Thyroid gland (tissue), 4 donors: ENCODE results near the gene MYO1D. TPM values are rescaled to one million over a fixed set of nuclear protein-coding genes. Genes with fewer than 3 reads are reported as not detected.
"Not testable (repeated sequence)": the region's sequence is repeated elsewhere in the genome, so short reads cannot be mapped to it uniquely, and the experiment has no call there.

Experiments used
- DNase-seq, 2 donors: peaks; one replicate each; pipeline ENCODE4 v3.0.0-alpha.2; 2019
- H3K27ac ChIP-seq, 3 donors: fragments of 200-600 bp; sonication (generic); 1 replicate in 2 of 3; 2 replicates in 1 of 3; pipeline ENCODE4 v1.5.1; 2016 to 2019; ENCODE audit warnings: mild to moderate bottlenecking in 1 of 3, moderate library complexity in 1 of 3
- H3K27me3 ChIP-seq: fragments of 200-600 bp; sonication (generic); one replicate; pipeline ENCODE4 v1.5.1; 2019
- H3K36me3 ChIP-seq, 2 donors: fragments of 200-600 bp; sonication (generic); one replicate each; pipeline ENCODE4 v1.5.1; 2016 to 2019
- H3K4me1 ChIP-seq, 2 donors: fragments of 200-600 bp; sonication (generic); one replicate each; pipeline ENCODE4 v1.5.1; 2017 to 2019
- H3K4me3 ChIP-seq, 3 donors: fragments of 200-600 bp; sonication (generic); replicated peaks in 1 of 3; 1 replicate in 2 of 3; 2 replicates in 1 of 3; pipeline ENCODE4 v1.5.1; 2016; ENCODE audit warnings: mild to moderate bottlenecking in 1 of 3
- H3K9me3 ChIP-seq: fragments of 200-600 bp; sonication (generic); one replicate; pipeline ENCODE4 v1.5.1; 2017
- POLR2A ChIP-seq, 2 donors: fragments of 450-650 bp; IDR thresholded peaks; one replicate each; pipeline ENCODE4 v1.6.1; 2017; ENCODE audit warnings: antibody characterized with exemption in 2 of 2, mild to moderate bottlenecking in 2 of 2, moderate library complexity in 1 of 2
- WGBS, 2 donors: methylation state at CpG; one replicate each; pipeline ENCODE4 v1.1.5; 2017; 5-methylcytosine and 5-hydroxymethylcytosine counted together
- intact Hi-C: fragments of 100-400 bp; cut with DNase I; formaldehyde crosslinking; loops from one replicate; pipeline ENCODE4 v1.15.1; 2023
- total RNA-seq, 4 donors: library from RNA; depleted of rRNA; stranded (reverse); fragments of >200 nt; gene quantifications; one replicate each; pipeline ENCODE4 v1.2.3, GENCODE V29; 2016
- TF ChIP-seq, protein P1 (sequence below), 6 experiments: fragments of 200-600 bp in 3 of 6; fragments of 450-650 bp in 3 of 6; sonication (generic) in 3 of 6; IDR thresholded peaks; one replicate each; pipeline ENCODE4 v1.5.1; 2016 to 2019; ENCODE audit warnings: antibody characterized with exemption in 6 of 6, mild to moderate bottlenecking in 2 of 6, inconsistent platforms in 1 of 6, moderate library complexity in 1 of 6

Gene MYO1D
- total RNA-seq, 4 donors from 2014 or later, result 91.9 to 143 (median 97.8) TPM

DNA sequence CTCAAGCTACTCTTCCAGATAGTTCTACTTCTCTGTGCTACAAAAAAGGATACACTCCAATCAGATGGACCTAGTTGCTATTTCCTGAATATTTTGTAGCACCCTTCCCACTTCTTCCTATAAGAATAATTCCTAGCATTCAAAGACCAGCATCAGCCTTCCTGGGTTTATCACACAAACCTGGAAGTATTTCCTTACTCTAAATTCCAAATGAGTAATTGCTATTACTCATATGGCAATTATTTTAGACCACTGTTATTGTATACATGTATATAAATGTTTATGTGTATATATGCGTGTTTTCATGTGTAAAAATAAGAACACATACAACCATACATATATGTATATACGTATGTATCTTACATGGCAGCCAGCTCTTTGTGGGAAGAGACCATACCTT lies 130.6 kb downstream of the MYO1D start:
- 96 to 97% methylated on average over 2 of the region's 2 CpGs for WGBS, 2 donors
- TF ChIP-seq, protein P1, sequence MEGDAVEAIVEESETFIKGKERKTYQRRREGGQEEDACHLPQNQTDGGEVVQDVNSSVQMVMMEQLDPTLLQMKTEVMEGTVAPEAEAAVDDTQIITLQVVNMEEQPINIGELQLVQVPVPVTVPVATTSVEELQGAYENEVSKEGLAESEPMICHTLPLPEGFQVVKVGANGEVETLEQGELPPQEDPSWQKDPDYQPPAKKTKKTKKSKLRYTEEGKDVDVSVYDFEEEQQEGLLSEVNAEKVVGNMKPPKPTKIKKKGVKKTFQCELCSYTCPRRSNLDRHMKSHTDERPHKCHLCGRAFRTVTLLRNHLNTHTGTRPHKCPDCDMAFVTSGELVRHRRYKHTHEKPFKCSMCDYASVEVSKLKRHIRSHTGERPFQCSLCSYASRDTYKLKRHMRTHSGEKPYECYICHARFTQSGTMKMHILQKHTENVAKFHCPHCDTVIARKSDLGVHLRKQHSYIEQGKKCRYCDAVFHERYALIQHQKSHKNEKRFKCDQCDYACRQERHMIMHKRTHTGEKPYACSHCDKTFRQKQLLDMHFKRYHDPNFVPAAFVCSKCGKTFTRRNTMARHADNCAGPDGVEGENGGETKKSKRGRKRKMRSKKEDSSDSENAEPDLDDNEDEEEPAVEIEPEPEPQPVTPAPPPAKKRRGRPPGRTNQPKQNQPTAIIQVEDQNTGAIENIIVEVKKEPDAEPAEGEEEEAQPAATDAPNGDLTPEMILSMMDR (IDR thresholded peaks at IDR 0.05), result no peak
- TF ChIP-seq POLR2A (IDR thresholded peaks at IDR 0.05), result no peak
- Histone ChIP-seq H3K27ac (no peak overlapping the region), H3K4me1 (no peaks in the 10 kb centered on the region), H3K27me3 (no peaks in the 10 kb centered on the region), H3K4me3 (no peak overlapping the region), H3K9me3 (no peaks in the 10 kb centered on the region), H3K36me3 (peaks cover 2 to 4% of the 10 kb centered on the region in 2 donors)
- DNase-seq, result no peak
- intact Hi-C loops, result loop anchor here (10.0 kb wide), 1 partner anchor 271 kb away; no protein-coding TSS in a partner anchor

DNA sequence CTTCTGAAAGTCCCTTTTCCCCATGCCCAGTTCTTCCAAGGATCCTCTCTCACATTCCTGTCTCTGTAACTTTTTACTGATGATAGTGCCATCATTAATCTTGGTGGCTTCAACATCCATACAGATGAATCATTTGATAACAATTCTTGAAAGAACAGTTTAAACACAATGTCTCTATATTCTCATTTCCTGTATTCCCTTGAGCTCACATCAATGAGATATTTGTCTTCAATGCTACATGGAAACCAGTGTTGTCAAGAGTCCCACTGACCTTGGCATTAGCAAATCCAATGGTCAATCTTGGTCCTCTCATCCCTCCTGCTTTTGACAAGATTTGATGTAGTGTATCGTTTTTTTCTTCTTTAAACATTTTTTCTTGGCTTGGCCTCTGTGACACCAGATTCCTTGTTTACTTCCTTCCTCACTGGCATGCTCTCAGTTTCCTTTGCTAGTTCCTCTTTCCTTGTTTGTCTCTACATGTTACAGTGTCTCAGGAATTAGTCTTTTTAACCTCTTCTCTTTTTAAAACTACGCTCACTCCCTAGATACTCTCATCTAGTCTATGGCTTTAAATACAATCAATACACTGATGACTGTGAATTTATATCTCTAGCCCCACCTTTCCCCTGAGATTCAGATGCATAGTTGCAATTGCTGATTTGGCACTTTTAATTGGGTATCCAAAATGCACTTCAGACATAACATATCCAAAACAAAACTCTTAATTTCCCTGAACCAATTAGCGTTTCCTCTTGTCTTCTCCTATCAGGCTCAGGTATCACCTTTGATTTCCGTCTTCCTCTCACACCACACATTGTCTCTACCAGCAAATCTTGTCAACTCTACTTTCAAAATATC lies 134.0 kb downstream of the MYO1D start:
- Histone ChIP-seq H3K27ac (no peak overlapping the region), H3K36me3 (peaks cover 2 to 4% of the 10 kb centered on the region in 2 donors), H3K9me3 (no peaks in the 10 kb centered on the region), H3K4me1 (no peaks in the 10 kb centered on the region), H3K27me3 (no peaks in the 10 kb centered on the region), H3K4me3 (no peak overlapping the region)
- intact Hi-C loops, result loop anchor here (10.0 kb wide), 1 partner anchor 268 kb away; no protein-coding TSS in a partner anchor
- 82% methylated on average over 4 of the region's 4 CpGs for WGBS, 2 donors
- DNase-seq, result no peak
- TF ChIP-seq, protein P1 (IDR thresholded peaks at IDR 0.05), result no peak
- no peak for TF ChIP-seq POLR2A (IDR thresholded peaks at IDR 0.05)

DNA sequence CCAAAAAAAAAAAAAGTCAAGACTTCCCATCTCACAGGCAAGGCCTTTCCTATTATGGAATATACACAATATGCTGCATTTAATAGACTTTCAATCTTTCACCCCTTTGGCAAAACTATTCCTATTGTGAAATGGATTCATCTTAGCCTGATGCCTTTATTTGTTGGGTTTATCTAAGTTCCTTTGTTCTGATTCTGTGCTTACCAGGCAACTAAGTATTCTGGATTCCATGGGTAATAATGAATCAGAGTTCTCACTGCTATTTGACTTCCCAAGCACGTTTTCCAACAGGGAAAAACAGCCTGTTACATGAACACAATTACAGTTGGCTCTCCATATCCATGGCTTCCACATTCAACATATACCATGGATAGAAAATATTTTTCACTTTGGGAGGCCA lies 135.5 kb downstream of the MYO1D start:
- no peaks in the 10 kb centered on the region for H3K27me3 ChIP-seq
- H3K27ac ChIP-seq, result no peak overlapping the region
- H3K36me3 ChIP-seq, result peaks cover 0 to 4% of the 10 kb centered on the region in 2 donors
- DNase-seq, result no peak
- intact Hi-C loops, result loop anchor here (10.0 kb wide), 1 partner anchor 267 kb away; no protein-coding TSS in a partner anchor
- H3K9me3 ChIP-seq, result no peaks in the 10 kb centered on the region
- no peaks in the 10 kb centered on the region for H3K4me1 ChIP-seq
- H3K4me3 ChIP-seq, result no peak overlapping the region
- 89 to 98% methylated on average over 1 of the region's 1 CpG for WGBS, 2 donors
- TF ChIP-seq POLR2A (IDR thresholded peaks at IDR 0.05), result no peak
- TF ChIP-seq, protein P1 (IDR thresholded peaks at IDR 0.05), result no peak

- H3K36me3 ChIP-seq, result peaks cover 0 to 4% of the 10 kb centered on the region in 2 donors
- no peaks in the 10 kb centered on the region for H3K4me1 ChIP-seq
- no peak for DNase-seq
- H3K9me3 ChIP-seq, result no peaks in the 10 kb centered on the region
- no peak overlapping the region for H3K27ac ChIP-seq
- H3K4me3 ChIP-seq, result no peak overlapping the region
- intact Hi-C loops, result loop anchor here (10.0 kb wide), 1 partner anchor 265 kb away; no protein-coding TSS in a partner anchor
- TF ChIP-seq POLR2A (IDR thresholded peaks at IDR 0.05), result no peak
- TF ChIP-seq, protein P1 (IDR thresholded peaks at IDR 0.05), result no peak
- WGBS, 2 donors, result 98 to 99% methylated on average over 2 of the region's 2 CpGs
- H3K27me3 ChIP-seq, result no peaks in the 10 kb centered on the region
Measured at GRCh38 chr17:32739722-32740121, 137.2 kb downstream of the MYO1D start.

DNA sequence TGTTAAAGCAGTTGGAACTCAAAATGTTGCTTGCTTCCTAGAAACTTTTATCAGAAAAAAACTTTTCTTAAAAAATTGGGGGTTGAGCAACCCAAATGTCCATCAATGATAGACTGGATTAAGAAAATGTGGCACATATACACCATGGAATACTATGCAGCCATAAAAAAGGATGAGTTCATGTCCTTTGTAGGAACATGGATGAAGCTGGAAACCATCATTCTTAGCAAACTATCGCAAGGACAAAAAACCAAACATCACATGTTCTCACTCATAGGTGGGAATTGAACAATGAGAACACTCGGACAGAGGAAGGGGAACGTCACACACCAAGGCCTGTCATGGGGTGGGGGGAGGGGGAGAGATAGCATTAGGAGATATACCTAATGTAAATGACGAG lies 137.8 kb downstream of the MYO1D start:
- H3K27me3 ChIP-seq, H3K27ac ChIP-seq, H3K4me1 ChIP-seq, intact Hi-C loops, DNase-seq, H3K36me3 ChIP-seq, H3K9me3 ChIP-seq, H3K4me3 ChIP-seq: not testable (repeated sequence)
- 69 to 95% methylated on average over 4 of the region's 4 CpGs for WGBS, 2 donors
